GM23338 (cell line): ENCODE measurements around the gene MYO1E. TPM values are rescaled to one million over a fixed set of nuclear protein-coding genes. Genes with fewer than 3 reads are reported as not detected.

Experiments used
- ATAC-seq: fragments of 200-7000 bp; cut with Tn5 transposase; 3 replicates; pipeline ENCODE4 v1.9.1; 2020
- DNase-seq: peaks from one replicate; pipeline ENCODE4 v3.0.0-alpha.2; 2015; ENCODE audit warnings: low spot score
- H2AFZ ChIP-seq: fragments of 200-600 bp; sonication (generic); 2 replicates; pipeline ENCODE4 v1.8.0; 2016; ENCODE audit warnings: antibody characterized with exemption, mild to moderate bottlenecking, moderate library complexity
- H3F3A ChIP-seq: fragments of 200-600 bp; sonication (generic); replicated peaks from 2 replicates; pipeline ENCODE4 v1.8.0; 2017; ENCODE audit warnings: antibody characterized with exemption, mixed run types, low read depth
- H3K27ac ChIP-seq: fragments of 200-600 bp; sonication (generic); 2 replicates; pipeline ENCODE4 v1.6.1; 2016; ENCODE audit warnings: low read depth
- H3K27me3 ChIP-seq: fragments of 200-600 bp; sonication (generic); 2 replicates; pipeline ENCODE4 v1.8.0; 2016; ENCODE audit warnings: mild to moderate bottlenecking, mixed run types, moderate library complexity; ENCODE audit not compliant: insufficient read depth
- H3K36me3 ChIP-seq: fragments of 200-600 bp; sonication (generic); 2 replicates; pipeline ENCODE4 v1.8.0; 2016; ENCODE audit warnings: mild to moderate bottlenecking; ENCODE audit not compliant: insufficient read depth
- H3K4me1 ChIP-seq: fragments of 200-600 bp; sonication (generic); 2 replicates; pipeline ENCODE4 v1.8.0; 2016; ENCODE audit warnings: mild to moderate bottlenecking, moderate library complexity; ENCODE audit not compliant: insufficient read depth
- H3K4me2 ChIP-seq: fragments of 200-600 bp; sonication (generic); 2 replicates; pipeline ENCODE4 v1.7.1; 2017; ENCODE audit warnings: mixed run types
- H3K4me3 ChIP-seq: fragments of 200-600 bp; sonication (generic); 2 replicates; pipeline ENCODE4 v1.6.1; 2016; ENCODE audit warnings: mixed run types
- H3K79me2 ChIP-seq: fragments of 200-600 bp; sonication (generic); replicated peaks from 2 replicates; pipeline ENCODE4 v1.8.0; 2017; ENCODE audit warnings: mild to moderate bottlenecking; ENCODE audit not compliant: insufficient read depth
- H3K9me2 ChIP-seq: fragments of 200-600 bp; sonication (generic); 2 replicates; pipeline ENCODE4 v1.8.0; 2017; ENCODE audit not compliant: insufficient read depth
- H4K20me1 ChIP-seq: fragments of 200-600 bp; sonication (generic); replicated peaks from 2 replicates; pipeline ENCODE4 v1.8.0; 2017; ENCODE audit warnings: mild to moderate bottlenecking; ENCODE audit not compliant: insufficient read depth
- H3K27ac Mint-ChIP-seq: 2 replicates; pipeline ENCODE4 v1.8.0; 2020; ENCODE audit warnings: inconsistent platforms, mild to moderate bottlenecking, moderate library complexity, mixed read lengths
- H3K27me3 Mint-ChIP-seq: 3 replicates; pipeline ENCODE4 v1.8.0; 2022; ENCODE audit warnings: low read depth, mild to moderate bottlenecking, moderate library complexity, mixed read lengths, inconsistent platforms; ENCODE audit not compliant: insufficient read depth, poor library complexity
- H3K36me3 Mint-ChIP-seq: 3 replicates; pipeline ENCODE4 v1.8.0; 2021; ENCODE audit warnings: low read depth, mild to moderate bottlenecking, inconsistent platforms, moderate library complexity, mixed read lengths
- H3K4me1 Mint-ChIP-seq: 3 replicates; pipeline ENCODE4 v1.8.0; 2020; ENCODE audit warnings: mild to moderate bottlenecking, inconsistent platforms, mixed read lengths
- H3K4me3 Mint-ChIP-seq: 3 replicates; pipeline ENCODE4 v1.8.0; 2021; ENCODE audit warnings: moderate library complexity, mild to moderate bottlenecking, inconsistent platforms, mixed read lengths
- H3K9me3 Mint-ChIP-seq: 3 replicates; pipeline ENCODE4 v1.8.0; 2020; ENCODE audit warnings: moderate library complexity, mild to moderate bottlenecking, inconsistent platforms, mixed read lengths
- CTCF ChIP-seq, 2 experiments: fragments of 200-600 bp in 1 of 2; sonication (generic) in 1 of 2; conservative IDR thresholded peaks; 2 replicates each; pipeline versions ENCODE4 v1.5.1 to v1.6.1; 2016 to 2017; ENCODE audit warnings: antibody characterized with exemption in 2 of 2, low read depth in 2 of 2, mild to moderate bottlenecking in 2 of 2, moderate library complexity in 1 of 2
- ETS1 ChIP-seq: IDR thresholded peaks from 2 replicates; pipeline ENCODE4 v1.6.1; 2016; ENCODE audit warnings: antibody characterized with exemption
- EZH2 ChIP-seq: fragments of 200-600 bp; sonication (generic); IDR thresholded peaks from one replicate; pipeline ENCODE4 v1.8.0; 2017; ENCODE audit warnings: antibody characterized with exemption, mild to moderate bottlenecking, low read depth; ENCODE audit not compliant: unreplicated experiment
- EZH2phosphoT487 ChIP-seq: fragments of 200-600 bp; sonication (generic); IDR thresholded peaks from one replicate; pipeline ENCODE4 v1.8.1; 2018; ENCODE audit warnings: antibody characterized with exemption; ENCODE audit not compliant: unreplicated experiment
- JUNB ChIP-seq: IDR thresholded peaks from one replicate; pipeline ENCODE4 v1.6.1; 2016; ENCODE audit warnings: antibody characterized with exemption; ENCODE audit not compliant: unreplicated experiment
- NANOG ChIP-seq: IDR thresholded peaks from 2 replicates; pipeline ENCODE4 v1.6.1; 2016; ENCODE audit warnings: antibody characterized with exemption, borderline replicate concordance
- POLR2AphosphoS5 ChIP-seq: IDR thresholded peaks from 2 replicates; pipeline ENCODE4 v1.6.1; 2016; ENCODE audit warnings: antibody characterized with exemption, low read depth
- REST ChIP-seq: IDR thresholded peaks from one replicate; pipeline ENCODE4 v1.6.1; 2018; ENCODE audit warnings: antibody characterized with exemption; ENCODE audit not compliant: unreplicated experiment
- ZNF331 ChIP-seq: fragments of 250-450 bp; sonication (Bioruptor Pico); IDR thresholded peaks from 2 replicates; pipeline ENCODE4 v1.5.0; 2020; ENCODE audit warnings: low read depth, mild to moderate bottlenecking, moderate library complexity
- ZNF462 ChIP-seq: fragments of 250-450 bp; sonication (Bioruptor Pico); IDR thresholded peaks from 2 replicates; pipeline ENCODE4 v1.5.0; 2020; ENCODE audit warnings: mild to moderate bottlenecking, moderate library complexity
- polyA plus RNA-seq: library from polyadenylated mRNA; unstranded; fragments of >200 nt; fragmentation: Nextera tagmentation; extraction: Ambion mirVana; gene quantifications from 2 replicates; pipeline ENCODE4 v1.2.1, GENCODE V29; 2016
- total RNA-seq: library from RNA; depleted of rRNA; stranded (reverse); fragments of >200 nt; shearing (Covaris generic); gene quantifications from 2 replicates; pipeline ENCODE4 v1.2.3, GENCODE V29; 2014

Gene MYO1E
- total and polyA plus RNA-seq, 2 experiments from 2014 or later: 68.3 to 131 TPM

- H3K27me3 ChIP-seq: peaks cover 11% of the 10 kb centered on the region
- no peak overlapping the region; the same call in 1 of the 2 replicates for H3K4me2 ChIP-seq
- H3K79me2 ChIP-seq: peaks cover 95% of the 10 kb centered on the region
- Mint-ChIP-seq H3K36me3 (no peaks in the 10 kb centered on the region; the same call in 2 of the 3 replicates), H3K27me3 (peaks cover 11% of the 10 kb centered on the region), H3K27ac (no peak overlapping the region), H3K4me3 (no peak overlapping the region), H3K9me3 (no peaks in the 10 kb centered on the region; the same call in 2 of the 3 replicates), H3K4me1 (peaks cover 18% of the 10 kb centered on the region; the same call in 2 of the 3 replicates)
- no peaks in the 10 kb centered on the region for H3K36me3 ChIP-seq
- ATAC-seq (no peak), DNase-seq (no peak)
- no peaks in the 10 kb centered on the region for H3K9me2 ChIP-seq
- peaks cover 23% of the 10 kb centered on the region for H3K4me1 ChIP-seq
- H2AFZ ChIP-seq: no peak overlapping the region
- H3K4me3 ChIP-seq: no peak overlapping the region
- no peaks in the 10 kb centered on the region; the same call in 1 of the 2 replicates for H3F3A ChIP-seq
- no peak for TF ChIP-seq ZNF331 (CRISPR knock-in tag)
- TF ChIP-seq NANOG: no peak
- no peak for TF ChIP-seq REST
- no peak for TF ChIP-seq POLR2AphosphoS5
- TF ChIP-seq EZH2phosphoT487: no peak
- no peak for TF ChIP-seq EZH2
- no peak for TF ChIP-seq ZNF462
- no peak for TF ChIP-seq CTCF (conservative IDR thresholded peaks at IDR 0.05; ENCODE audit: low read depth in 2 of 2)
- no peak for TF ChIP-seq JUNB
- no peak for TF ChIP-seq ETS1
- peaks cover 38% of the 10 kb centered on the region for H4K20me1 ChIP-seq
- H3K27ac ChIP-seq: no peak overlapping the region
These were observed 5.6 kb downstream of the MYO1E start for GRCh38 chr15:59367022-59367451.
